ENCODE measurements around the gene PIP5KL1.

PIP5KL1 gene

DNA sequence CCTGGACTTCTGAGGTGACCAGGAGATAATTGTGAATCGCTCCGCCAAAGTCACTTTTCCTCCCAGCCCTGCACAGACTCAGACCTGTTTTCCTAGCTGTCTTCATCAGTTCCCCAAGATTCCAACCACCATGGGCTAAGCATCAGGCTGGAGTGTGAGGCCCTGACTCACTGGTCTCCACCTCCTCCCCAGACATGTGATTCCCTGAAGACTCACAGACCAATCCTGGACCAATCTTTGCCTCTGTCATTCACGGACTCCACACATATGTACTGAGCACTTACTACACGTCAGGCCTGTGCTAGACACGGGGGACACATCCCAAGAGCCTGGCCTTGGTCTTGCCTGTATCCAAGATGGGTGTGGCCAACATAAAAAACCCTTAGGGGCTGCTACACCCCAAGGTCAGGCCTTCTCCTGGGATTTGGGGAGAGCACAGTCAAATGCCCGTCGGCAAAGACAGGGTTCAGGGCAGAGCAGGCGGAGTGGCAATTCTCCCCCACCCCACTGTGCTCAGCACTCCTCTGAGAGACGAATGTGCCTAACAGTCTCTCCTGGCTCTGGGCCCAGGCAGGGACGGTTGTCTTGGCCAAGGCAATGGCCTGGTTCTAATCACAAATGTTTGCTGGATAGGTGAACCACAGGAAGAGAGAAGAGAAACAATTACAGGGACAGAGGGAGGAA is 38.3 kb upstream of the PIP5KL1 start:
- no peak for DNase-seq (ENCODE audit: low read depth in 2 of 2)

DNA sequence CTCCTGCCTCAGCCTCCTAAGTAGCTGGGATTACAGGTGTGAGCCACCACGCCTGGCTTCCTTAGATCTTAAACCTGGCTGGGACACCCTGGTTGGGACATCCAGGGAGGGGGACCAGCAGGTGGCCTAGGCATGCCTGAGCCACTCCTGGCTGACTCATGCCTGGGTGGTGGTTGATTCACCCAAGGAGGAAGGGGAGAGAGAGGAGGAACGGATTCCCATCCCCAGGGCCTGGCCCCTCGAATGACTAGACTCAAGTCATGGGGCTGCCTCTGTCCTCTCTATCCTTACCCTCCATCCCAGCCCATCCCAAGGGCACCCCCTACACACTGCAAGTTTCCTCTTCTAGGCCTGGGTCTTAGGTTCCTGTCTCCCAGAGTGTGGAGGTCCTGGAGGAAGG is 37.5 kb upstream of the PIP5KL1 start:
- peak in 1 of 2 donors; percentile 45 for DNase-seq (ENCODE audit: low read depth in 2 of 2)

DNA sequence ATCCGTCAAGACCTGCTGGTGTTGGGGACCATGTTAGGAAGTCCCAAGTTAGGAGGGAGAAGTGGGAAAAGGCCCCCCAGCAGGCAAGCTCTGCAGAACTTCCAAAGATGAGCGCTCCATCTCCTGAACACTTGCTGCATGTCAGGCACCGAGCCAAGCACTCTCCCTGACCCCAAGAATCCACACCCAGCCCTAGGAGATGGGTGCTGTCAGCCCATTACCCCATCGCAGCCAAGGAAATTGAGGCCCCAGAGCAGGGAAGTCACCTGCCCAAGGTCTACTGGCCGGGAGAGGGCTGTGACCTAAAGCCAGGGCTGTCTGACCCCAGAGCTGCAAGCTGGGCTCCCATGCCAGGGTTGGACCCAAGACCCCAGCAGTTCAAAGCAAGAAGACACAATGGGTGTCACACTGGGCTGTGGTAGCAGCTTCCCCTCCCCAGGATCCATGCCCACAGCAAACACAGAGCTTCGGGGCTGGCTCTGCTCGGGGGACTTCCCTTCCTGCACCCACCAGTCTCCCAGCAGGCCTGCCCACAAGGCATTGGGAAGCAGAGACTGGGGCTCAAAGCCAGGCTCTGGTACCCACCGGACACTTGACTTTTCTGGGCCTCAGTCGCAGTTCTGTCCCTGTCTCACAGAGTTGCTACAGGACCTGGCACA is 36.7 kb upstream of the PIP5KL1 start:
- DNase-seq (ENCODE audit: low read depth in 2 of 2) = no peak

DNA sequence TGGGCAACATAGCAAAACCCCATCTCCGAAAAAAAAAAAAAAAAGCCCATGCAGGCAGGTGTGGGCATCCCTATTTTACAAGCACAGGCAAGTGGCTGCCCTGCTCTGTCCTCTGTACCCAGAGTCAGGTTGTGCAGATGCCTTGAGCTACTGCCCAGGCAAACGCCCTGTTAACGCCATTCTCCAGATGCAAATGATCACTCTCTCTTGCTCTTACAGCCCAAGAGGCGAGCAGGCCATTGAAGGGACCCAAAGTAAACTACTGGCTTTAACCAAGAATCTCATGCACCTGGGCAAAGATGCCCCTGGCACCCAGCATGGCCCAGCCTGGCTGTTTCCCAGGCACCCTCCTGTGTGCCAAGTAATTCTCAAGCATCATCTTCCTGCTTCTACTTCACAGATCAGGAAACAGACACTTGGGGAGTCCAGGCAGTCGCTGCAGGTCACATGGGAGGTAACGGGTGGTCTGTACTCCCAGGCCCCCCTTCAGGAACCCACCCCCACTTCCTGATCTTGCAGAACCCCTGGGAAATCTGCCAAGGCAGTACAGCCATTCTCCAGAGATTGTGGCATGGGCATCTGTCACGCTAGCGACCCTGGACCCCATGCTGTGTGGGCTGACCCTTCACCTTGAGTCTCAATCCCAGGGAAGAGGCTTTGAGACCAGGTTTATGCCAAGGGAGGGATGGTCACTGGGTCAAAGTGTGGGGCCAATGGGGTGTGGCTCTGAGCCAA is 36.0 kb upstream of the PIP5KL1 start:
- DNase-seq (ENCODE audit: low read depth in 2 of 2) = no peak

DNA sequence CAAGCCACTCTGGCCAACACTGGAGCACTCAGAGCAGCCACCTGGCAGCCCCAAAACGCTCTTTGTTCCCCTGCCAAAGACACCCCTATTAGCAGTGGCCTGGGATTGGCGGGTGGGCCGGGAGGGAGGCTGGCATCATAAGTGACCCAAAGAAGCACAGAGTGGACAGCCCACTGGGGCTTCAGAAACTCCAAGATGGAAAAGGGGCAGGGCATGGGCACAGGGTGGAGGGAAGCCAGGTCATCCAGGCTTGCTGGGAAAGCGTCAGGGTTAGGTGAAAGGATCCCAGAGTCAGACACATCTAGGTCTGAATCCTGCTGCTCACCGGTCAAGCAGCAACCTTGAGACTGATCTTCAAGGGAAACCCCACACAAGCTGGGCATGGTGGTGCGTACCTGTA is 35.4 kb upstream of the PIP5KL1 start:
- no peak for DNase-seq (ENCODE audit: low read depth in 2 of 2)

DNA sequence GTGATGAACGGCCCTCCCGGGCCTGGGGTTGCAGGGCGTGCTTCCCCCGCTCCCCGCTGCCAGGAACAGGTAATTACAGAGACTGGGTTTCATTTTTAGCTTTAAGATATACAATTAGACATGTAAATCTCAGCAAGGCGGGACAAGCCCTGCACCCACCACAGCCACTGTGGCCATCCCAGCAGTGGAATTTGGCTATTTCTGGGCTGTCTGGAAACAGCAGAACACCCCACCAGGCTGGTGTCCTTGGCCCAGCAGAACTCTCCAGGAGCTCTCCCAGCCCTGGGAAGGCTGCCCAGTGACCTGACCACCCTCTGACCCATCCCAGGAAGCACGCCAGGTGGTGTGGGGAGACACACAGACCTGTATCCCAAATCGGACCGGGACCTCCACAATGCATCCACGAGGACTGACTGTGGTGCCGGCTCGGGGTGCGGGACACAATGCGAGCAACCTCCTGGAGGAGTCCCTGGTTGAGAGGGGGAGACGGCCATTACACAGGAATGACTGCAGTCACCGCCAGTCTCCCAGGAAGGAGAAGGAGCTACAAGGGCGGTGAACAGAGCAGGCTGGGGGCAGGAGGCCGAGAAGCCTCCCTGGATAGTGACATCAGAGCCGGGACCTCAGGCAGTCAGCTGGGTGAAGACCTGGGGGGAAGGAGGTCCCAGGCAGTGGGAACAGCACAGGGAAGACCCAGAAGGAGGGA is 32.9 kb upstream of the PIP5KL1 start:
- no peak for DNase-seq (ENCODE audit: low read depth in 2 of 2)

DNA sequence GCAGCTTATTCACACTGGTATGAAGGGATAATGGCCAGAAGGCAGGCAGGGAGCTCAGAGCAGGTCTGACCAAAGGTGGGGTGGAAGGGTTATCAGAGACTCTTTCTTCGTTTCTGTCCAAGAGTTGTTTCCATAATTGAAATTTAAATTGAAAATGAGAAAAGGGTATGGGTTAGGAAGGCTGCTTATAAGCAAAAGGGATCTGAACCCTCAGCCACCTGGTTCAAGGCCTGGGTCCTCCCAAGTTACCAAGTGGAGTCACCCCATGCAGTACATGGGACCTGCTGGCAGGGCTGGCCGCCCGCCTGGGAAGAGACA is 32.4 kb upstream of the PIP5KL1 start:
- DNase-seq (ENCODE audit: low read depth in 2 of 2) = no peak

DNA sequence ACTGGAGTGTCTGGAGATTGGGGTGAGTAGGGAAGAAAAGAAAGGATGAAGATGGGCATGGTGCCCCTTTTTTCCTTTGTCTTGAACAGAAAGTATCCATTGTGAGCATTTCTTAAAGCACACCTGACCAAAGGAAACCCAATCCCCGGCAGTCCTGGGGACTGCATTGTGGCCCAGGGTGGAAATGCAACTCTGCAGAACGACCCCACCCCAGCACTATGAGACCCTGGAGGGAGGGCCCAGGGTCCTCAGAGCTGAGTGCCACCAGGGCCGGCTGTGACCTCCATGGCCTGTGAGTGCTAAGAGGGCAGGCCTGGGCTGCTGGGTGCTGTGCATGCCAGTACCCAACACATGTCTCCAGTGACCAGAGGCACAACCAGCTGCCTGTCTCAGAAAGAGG is 31.7 kb upstream of the PIP5KL1 start:
- no peak for DNase-seq (ENCODE audit: low read depth in 2 of 2)

DNA sequence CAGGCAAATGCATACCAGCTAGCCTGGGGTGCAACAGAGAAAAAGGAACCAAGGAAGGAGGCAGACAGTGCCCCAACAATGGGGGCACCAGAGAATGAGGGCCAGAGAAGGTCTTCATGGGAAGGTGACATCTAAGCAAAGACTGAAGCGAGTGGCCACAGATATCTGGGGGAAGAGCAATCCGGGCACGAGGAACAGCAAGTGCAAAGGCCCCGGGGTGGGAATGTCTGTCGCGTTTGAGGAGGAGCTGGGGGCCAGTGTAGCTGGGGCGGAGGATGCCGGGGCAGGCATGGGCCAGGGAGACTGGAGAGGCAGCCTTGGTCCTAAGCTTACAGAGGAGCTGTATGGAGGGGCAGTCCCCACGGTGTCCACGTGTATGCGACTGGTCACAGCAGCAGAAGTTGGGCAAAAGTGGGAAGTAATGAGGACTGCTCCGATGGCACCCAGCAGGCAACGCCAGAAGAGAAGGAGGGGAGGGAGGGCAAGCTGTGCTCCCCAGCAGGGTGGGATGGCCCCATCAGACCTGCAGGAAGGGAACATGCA is 31.1 kb upstream of the PIP5KL1 start:
- no peak for DNase-seq (ENCODE audit: low read depth in 2 of 2)

DNA sequence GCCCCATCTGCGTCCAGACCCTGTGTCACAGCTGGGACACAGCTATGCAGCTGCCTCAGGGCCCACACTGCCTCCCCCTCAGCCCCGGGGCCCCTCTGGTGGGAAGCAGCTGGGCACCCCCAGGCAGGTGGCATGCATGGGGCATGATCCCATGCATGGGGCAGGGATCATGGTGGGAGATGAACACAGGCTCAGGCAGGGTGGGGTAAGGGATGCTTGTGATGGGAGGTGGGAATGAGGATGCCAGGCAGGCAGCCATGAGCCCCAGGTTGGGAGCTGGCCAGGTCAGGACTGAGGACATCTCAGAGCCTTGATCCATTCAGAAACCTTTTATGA is 30.5 kb upstream of the PIP5KL1 start:
- DNase-seq (ENCODE audit: low read depth in 2 of 2) = no peak

DNA sequence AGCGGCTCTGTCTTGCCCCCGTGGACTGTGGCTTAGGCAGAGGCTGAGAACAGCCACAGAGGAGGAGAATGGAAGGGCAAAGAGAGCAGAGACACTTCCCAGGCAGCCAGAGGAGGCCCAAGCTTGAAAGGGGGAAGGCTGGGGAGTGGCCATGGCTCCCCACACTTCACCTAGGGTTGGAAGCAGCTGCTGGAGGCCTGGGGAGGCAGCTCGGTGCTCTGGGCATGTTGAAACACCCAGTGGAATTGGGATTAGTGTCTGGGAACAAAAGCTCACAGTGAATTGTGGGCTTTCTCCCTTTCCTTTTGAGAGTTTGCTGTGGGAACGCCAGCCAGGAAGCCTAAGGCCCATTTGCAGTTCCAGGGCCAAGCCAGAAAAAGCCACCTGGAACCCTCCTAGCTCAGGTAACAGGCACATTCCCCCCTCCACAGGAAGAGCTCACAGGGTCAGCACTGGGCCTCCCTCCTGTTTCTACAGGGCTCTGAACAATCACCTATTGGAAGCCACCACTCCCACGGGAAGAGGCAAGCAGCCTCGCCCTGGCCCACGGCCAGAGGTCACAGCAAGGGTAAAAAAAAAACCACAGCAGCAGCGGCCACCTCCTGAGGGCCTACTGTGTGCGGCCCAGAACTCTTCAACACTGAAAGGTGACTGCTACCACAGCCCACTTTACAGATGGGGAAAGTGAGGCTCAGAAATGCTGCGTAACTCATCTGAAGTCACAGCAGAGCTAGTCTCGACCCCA is 30.0 kb upstream of the PIP5KL1 start:
- DNase-seq (ENCODE audit: low read depth in 2 of 2) = no peak

DNA sequence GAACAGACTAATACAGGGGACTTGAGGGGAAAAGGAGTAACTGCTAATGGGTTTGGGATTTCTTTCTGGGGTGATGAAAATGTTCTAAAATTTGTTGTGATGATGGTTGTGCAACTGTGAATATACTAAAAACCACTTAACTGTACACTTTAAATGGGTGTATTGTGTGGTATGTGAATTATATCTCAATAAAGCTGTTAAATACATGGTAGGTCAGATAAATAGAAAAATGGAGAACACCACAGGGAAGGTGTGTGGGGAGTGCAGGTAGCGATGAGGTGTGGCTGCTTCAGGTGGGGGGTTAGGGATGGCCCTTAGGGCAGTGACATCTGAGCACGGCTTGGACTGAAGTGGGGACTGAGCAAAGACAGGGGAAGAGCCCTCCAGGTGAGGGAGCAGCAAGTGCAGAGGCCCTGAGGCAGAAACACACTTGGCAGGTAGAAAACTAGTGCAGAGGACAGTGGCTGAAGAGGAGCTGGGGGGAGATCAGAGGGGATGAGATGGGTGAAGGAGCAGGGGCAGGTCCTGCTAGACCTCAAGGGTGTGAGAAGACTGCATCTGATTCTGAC is 29.3 kb upstream of the PIP5KL1 start:
- no peak for DNase-seq (ENCODE audit: low read depth in 2 of 2)

DNA sequence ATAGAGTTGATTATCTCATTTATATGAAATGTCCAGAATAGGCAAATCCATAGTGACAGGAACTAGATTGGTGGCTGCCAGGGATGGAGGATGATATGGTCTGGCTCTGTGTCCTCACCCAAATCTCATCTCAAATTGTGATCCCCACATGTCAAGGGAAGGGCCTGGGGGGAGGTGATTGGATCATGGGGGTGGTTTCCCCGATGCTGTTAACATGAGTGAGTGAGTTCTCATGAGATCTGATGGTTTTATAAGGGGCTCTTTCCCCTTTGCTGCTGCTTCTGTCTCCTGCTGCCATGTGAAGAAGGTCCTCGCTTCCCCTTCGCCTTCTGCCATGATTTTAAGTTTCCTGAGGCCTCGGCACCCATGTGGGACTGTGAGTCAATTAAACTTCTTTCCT is 28.8 kb upstream of the PIP5KL1 start:
- DNase-seq (ENCODE audit: low read depth in 2 of 2) = no peak

DNA sequence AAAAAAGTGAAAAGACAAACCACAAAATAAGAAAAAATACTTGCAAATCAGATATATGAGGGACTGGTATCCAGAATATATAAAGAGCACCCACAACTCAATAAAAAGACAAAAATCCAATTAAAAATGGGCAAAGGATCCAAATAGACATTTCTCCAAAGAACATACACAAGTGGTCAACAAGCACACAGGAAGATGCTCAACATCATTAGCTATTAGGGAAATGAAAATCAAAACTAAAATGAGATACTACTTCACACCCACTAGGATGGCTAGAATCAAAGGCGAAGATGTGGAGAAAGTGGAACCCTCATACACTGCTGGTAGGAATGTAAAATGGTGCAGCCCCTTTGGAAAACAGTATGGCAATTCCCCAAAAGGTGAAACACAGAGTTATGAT is 28.2 kb upstream of the PIP5KL1 start:
- DNase-seq (ENCODE audit: low read depth in 2 of 2) = no peak

DNA sequence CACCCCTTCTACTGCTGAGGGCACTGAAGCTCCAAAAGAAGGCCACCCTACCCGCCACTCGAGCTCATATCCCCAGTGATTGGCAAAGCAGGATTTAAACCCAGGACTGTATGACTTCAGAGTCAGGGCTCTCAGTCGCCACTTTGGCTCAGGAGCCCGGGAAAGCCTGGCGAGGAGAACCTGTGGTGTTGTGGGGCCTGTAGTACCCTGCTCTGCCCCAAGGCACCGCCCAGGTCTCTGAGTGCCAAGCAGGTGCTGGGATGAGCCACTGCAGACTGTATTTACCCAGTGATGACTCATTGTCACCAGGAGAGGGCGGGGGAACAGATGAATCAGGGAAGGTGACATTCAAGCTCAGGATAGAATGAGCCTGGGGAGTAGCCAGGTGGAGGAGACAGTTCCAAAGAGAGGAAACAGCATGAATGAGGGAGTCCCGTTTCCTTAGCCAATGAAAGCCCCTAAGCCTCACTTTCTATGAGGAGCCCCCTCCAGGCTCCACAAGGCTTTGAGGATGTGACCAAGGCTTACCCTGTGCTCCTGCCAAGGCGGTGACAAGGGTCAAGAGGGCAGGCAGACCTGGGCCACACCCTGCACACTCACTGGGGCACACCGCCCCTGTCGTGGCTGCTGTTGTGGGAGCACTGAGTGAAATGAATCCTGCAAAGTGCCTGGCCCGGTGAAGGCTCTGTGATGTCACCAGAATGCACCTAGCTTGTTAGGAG is 24.9 kb upstream of the PIP5KL1 start:
- peak; percentile 84 to 85 for DNase-seq (ENCODE audit: low read depth in 2 of 2)

DNA sequence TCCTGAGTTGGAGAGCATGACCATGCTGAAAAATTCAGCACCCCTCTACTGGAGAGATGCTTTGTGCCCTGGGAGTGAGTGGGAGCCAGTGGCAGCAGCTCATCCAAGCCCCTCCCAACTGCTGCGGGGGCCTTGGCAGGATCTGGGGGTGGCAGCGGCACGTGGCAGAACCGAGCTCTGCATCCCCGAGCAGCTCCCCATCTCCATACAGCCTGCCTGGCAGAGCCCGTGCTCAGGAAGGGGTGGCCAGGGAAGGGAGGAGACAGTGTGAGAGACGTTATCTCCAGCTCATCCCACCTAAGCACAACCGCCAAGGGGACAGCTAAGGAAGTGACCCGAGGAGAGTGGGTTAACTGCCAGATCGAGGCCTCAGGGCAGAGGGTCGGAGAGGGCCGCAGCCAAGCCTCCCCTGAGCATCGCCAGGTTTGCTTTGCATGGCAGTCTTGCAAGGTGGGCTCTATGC is 24.3 kb upstream of the PIP5KL1 start:
- DNase-seq (ENCODE audit: low read depth in 2 of 2) = no peak

DNA sequence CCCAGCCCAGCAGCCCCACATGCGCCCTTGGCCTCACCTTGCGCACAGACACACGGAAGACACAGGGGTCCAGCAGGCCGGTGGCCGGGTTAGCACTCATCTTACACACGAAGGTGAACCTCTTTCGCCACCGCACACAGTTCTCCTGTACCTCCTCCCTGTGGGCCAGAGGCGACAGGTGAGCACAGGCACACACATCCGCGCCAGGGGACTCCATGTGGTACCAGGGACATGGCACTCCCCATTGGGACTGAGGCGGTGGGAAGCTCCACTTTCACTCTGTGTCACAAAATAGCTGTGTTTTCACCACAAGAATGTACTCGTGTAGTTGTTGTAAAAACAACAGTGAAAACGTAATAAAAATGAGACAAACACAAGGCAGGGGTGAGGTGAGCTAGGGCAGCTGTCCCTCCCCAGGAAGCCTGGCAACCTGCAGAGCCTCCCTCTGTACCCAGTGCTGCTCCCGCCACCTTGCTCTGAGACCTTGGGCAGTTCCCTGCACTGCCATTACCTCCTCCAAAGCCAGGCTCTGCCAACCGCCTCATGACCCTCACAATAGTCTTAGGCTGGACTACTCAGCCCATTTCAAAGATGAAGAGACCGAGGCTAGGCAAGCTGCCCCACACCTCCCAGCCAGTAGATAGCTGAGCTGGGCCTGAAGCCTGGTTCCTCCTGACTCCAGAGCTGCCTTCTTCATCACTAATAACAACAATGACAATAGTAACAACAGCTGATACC is 23.4 kb upstream of the PIP5KL1 start:
- DNase-seq (ENCODE audit: low read depth in 2 of 2) = no peak

DNA sequence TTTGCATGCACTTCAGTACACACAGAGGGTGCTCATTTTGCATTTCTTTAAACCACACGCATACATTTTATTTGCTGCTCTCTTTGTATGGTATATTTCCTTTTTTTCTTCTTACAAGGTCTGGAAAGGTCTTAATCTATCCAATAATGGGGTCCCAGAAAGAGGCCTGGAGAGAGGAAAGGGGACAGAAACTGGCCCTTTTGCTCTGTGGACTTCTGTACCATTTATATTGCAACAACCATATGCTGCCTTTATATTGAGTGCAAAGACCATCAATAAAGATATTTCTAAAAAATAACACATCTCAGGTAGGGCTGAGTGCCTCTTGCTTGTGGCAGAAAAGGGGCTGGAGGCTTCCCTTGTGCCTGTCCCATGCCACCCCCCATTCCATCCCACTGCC is 22.6 kb upstream of the PIP5KL1 start:
- no peak for DNase-seq (ENCODE audit: low read depth in 2 of 2)

DNA sequence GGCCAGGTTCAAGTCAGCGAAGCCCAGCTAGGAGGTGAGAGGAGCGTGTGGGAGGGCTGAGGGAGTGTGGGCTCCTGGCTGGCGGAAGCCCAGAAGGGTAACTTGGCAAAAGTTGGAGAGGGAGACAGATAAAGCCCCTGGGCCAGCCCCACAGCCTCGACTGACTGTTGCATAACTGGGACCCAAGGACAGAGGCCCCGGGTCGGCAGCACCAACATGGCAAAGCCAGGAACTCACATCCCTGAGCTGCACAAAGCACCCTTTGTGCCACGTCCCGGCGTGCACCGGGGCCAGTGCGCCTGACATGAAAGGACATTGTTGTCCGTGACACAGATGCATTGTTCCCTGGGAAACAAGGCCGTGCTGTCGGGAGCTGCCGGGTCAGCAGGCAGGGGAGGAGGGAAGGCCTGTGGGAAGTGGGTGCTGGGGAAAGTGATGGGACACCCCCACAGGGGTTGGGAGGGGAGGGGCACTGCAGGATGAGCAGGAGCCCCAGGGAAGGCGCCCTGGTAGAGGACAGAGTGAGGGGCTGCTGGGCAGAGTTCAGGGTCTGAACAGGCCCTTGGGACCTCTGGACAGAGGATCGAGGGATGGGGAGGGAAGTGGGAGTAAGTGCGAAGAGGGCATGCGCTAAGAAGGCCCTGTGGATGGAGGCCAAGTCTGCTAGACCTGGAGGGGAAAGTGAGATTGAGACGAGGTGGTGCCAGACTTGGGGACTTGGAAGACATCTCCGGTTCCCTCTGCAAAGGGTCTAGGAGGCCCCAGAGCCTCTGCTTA is 20.1 kb upstream of the PIP5KL1 start:
- DNase-seq (ENCODE audit: low read depth in 2 of 2) = no peak

All from stimulated activated CD4-positive, alpha-beta T cell treated with anti-CD3 and anti-CD28 coated beads, Interleukin-15, amount 100 ng/mL, for 48 hours (primary cell).